HG03469 (cell line): ENCODE data around the gene TNKS1BP1.
"Not testable (repeated sequence)": the region's sequence is repeated elsewhere in the genome, so short reads cannot be mapped to it uniquely, and the experiment has no call there.

Experiments used
- ATAC-seq: cut with Tn5 transposase; IDR thresholded peaks from one replicate; pipeline ENCODE4 v1.9.1; 2021; ENCODE audit warnings: mild to moderate bottlenecking, moderate library complexity, moderate number of reproducible peaks; ENCODE audit not compliant: unreplicated experiment

TNKS1BP1 gene

GRCh38 chr11:57324886-57325734 lies at the start of gene TNKS1BP1:
Gene TNKS1BP1 (minus strand): TSS chr11:57324952. CDS start chr11:57321885, 3,067 bp downstream.
- peak; percentile 92 for ATAC-seq

- no peak for ATAC-seq
These were observed 48.4 kb upstream of the TNKS1BP1 start for GRCh38 chr11:57373146-57373545.

GRCh38 chr11:57370941-57371340 lies 46.2 kb upstream of the TNKS1BP1 start:
- no peak for ATAC-seq

- no peak for ATAC-seq
These were observed 45.5 kb upstream of the TNKS1BP1 start for GRCh38 chr11:57370251-57370650.

GRCh38 chr11:57368845-57369232 lies 44.1 kb upstream of the TNKS1BP1 start:
- ATAC-seq = no peak

GRCh38 chr11:57368106-57368844 lies 43.5 kb upstream of the TNKS1BP1 start:
- no peak for ATAC-seq

DNA sequence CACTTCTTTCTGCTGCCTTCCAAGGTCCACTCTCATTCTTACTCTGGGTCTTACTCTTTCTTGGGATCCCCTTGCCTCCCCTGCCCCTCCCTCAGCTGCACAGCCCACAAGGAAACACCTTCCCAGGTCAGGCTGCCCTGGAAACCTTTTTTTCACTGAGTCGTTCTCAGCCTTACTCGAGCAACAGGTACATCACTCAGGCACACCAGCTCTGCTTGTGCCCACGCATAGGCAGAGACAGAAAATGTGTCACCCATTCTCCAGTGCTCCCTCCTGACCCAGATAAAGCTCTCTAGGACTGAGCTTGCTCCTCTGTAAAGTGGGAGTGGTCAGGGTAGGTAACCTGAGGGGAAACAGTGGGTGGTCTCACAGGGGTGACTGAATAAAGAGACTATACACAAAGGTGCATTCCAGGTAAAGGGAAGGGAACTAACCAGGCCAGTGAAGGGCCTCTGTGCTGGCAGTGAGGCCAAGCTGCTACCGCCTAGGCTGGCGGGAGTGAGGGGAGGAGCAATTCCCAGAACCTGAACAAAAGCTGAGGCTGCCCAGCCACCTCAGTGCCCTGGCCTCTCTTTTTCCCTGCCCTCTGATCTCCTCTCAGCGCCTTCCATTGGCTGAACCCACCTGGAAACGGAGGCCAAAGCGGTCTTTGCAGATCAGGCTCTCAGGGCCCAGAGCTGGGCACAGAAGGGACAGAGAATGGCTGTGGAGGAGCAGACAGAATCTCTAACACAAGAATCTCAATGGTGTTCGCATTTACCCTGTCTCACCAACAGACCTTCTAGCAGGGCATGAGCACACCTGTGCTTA lies 40.3 kb upstream of the TNKS1BP1 start:
- ATAC-seq = no peak

- no peak for ATAC-seq
These were observed 38.7 kb upstream of the TNKS1BP1 start for GRCh38 chr11:57363131-57364080.

DNA sequence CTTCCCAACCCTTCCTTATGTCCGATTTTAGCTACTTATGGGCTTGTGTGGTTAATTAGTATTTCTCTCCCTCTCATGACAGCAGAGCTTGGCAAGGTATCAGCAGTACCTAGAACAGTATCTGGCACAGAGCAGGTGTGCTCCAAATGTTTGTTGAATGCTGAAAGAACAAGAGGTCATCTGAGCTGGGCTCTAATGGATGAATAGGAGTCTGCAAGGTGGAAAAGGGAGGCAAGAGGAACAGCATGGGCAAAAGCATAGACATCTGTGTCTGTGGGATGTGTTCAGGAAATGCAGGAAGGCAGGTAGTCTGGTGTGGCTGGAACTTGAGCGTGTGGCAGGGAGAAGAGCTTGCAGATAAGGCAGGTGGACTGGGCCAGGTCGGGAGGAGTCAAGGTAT lies 37.2 kb upstream of the TNKS1BP1 start:
- no peak for ATAC-seq

- ATAC-seq = not testable (repeated sequence)
These were observed 36.7 kb upstream of the TNKS1BP1 start for GRCh38 chr11:57361420-57361819.

DNA sequence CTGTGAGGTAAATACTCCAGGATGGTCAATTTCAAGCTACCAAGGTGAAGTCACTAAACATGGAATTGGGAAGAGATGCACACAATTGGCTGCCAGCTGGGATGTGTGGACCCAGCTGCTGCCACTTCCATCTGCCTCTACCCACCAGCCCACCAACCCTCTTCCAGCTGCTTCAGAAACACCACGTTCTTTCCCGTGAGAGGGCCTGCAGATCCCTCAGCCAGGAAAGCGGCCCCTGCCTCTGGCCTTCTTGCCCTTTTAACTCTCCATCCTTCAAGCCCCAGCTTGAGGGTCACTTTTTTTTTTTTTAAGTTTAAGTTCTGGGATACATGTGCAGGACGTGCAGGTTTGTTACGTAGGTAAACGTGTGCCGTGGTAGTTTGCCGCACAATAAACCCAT lies 36.2 kb upstream of the TNKS1BP1 start:
- ATAC-seq = no peak

DNA sequence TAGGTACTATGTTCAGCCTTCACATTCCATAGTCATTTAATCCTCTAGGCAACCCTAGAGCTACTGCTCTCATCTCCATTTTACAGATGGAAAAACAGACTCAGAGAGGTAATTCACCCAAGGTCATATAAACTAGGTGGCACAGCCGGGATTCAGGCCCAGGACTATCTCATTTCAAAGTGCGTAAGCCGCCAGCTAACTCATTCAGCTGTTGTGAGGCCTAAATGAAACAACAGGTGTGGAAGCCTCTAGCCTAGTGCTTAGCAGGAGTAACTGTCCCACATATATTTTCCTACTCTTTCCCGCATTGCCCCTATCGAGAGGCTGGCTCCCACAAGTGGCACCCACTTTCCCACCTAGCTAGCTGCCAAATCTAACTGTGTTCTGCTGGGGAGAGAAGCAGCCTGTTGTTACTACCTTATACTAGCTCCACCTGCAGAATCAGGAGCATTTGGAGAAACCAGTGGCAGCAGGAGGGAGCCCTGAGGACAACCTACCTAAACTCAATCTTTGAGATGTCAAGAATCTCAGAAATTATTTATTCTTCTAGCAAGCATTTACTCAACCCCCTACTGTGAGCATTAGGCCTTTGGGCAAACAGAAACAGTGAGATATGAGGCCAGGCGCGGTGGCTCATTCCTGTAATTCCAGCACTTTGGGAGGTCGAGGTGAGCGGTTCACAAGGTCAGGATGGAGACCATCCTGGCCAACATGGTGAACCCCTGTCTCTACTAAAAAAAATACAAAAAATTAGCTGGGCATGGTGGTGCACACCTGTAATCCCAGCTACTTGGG lies 35.3 kb upstream of the TNKS1BP1 start:
- no peak for ATAC-seq

DNA sequence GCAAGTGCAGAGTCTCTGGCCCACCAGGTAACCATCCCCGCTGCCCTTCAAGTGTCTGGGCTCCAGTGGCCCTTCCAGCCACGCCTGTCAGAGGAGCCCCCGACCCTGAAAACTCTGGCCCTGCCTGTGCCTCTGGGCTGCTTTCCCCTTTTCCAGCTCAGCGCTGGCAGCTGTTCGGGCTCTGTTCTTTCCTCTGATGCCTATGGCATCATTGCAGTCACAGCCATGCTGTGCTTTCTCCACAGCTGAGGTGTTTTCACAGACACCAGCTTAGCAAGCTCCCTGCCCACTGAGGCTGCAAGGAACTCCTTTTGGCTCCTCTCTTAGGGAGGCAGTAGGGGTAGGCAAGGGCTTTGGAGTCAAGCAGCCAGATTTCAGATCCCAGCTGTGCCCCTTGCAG lies 34.6 kb upstream of the TNKS1BP1 start:
- no peak for ATAC-seq

DNA sequence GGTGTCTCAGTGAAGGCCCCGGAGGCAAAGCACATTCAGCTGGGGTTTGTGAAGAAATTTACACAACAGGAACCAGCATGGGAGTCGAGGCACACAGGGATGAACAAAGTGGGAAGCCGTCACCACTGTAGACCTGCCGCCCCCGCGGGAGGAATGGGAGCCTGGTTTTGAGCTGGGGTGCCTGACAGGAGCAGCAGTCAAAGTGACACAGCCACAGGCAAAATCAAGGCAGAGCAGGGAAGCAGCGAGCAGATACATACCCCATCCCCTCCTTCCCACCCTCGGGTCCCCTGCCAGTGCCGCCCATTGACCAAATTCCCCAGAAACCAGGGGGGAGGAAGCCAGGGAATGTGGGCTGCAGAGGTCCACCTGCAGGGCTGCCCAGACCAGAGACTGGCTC lies 34.2 kb upstream of the TNKS1BP1 start:
- ATAC-seq = no peak

- no peak for ATAC-seq
These were observed 33.8 kb upstream of the TNKS1BP1 start for GRCh38 chr11:57358543-57358961.

GRCh38 chr11:57357856-57358255 lies 33.1 kb upstream of the TNKS1BP1 start:
- no peak for ATAC-seq

- ATAC-seq = no peak
These were observed 32.6 kb upstream of the TNKS1BP1 start for GRCh38 chr11:57357310-57357709.

DNA sequence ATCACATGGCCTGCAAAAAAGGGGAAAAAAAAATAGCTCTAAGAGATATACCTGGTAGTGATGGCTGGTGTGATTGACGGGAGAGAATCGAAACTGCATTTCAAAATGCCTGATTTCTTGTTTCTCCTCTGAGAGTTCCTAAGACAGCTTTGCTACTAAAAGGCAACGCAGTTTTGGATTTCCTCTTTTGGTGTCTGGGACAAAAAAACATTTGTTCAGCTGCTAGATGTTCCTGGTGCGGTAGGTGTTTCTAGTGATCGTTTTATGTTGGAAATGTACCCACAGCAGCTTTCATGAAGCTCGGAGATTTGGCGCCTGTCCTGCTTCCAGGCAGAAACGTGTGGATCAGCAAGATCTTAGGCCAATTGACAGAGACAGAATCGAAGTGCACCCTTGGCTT lies 31.5 kb upstream of the TNKS1BP1 start:
- ATAC-seq = no peak

- no peak for ATAC-seq
These were observed 29.9 kb upstream of the TNKS1BP1 start for GRCh38 chr11:57354699-57355098.
